K562 (cell line): Measurements from ENCODE around the gene ZBTB16. TPM values are rescaled to one million over a fixed set of nuclear protein-coding genes. Genes with fewer than 3 reads are reported as not detected.
A peak's percentile ranks its signal among the peaks of the same experiment; 100 is the strongest.

Experiments
- ATAC-seq: fragments of 200-7000 bp; cut with Tn5 transposase; 3 replicates; pipeline ENCODE4 v1.9.1; 2020; ENCODE audit warnings: moderate library complexity
- BruUV-seq: library from RNA; stranded (reverse); fragments of 400-500 nt; replicated peaks from 2 replicates; lab custom pipeline; 2021; lab: Mats Ljungman, UMichigan
- CTCF ChIA-PET: fragments of 300-600 bp; formaldehyde crosslinking; extraction: SDS; loops from one replicate; lab custom pipeline; 2021; ENCODE audit warnings: low intra/inter-chr PET ratio; lab: Yijun Ruan, JAX
- POLR2A ChIA-PET: fragments of 300-600, 350-650 bp; sonication (Branson Sonifier 250); formaldehyde crosslinking; extraction: SDS; loops from one replicate; lab custom pipeline; 2021; ENCODE audit warnings: antibody characterized with exemption, inconsistent platforms; lab: Yijun Ruan, JAX
- DNase-seq, 4 experiments: peaks; one replicate each; pipeline versions ENCODE4 v3.0.0 to v3.0.0-alpha.2; 2011 to 2018; ENCODE audit warnings: low spot score in 3 of 4, mixed read lengths in 3 of 4; ENCODE audit errors: extremely low read depth in 1 of 4
- FAIRE-seq: peaks from 2 replicates; lab custom pipeline; 2011; peaks lifted over from hg19 to GRCh38; lab: Jason Lieb, UNC
- H2AFZ ChIP-seq: 2 replicates; pipeline ENCODE4 v1.6.0; 2011; ENCODE audit warnings: low read depth, low read length, control low read depth, inconsistent platforms
- H3K27ac ChIP-seq: fragments of 200-600 bp; 3 replicates; pipeline ENCODE4 v1.8.0; 2011; ENCODE audit warnings: low read depth, mild to moderate bottlenecking, control low read depth, inconsistent platforms, low read length, moderate library complexity, mixed read lengths; ENCODE audit errors: extremely low read depth
- H3K27me3 ChIP-seq, 2 experiments: fragments of 300-600 bp in 1 of 2; 2 replicates in 1 of 2; 3 replicates in 1 of 2; pipeline versions ENCODE4 v1.6.0 to v1.8.0; 2011; ENCODE audit warnings: inconsistent platforms in 2 of 2, low read length in 2 of 2, mild to moderate bottlenecking in 1 of 2, mixed read lengths in 1 of 2, moderate library complexity in 1 of 2; ENCODE audit not compliant: control insufficient read depth in 2 of 2, insufficient read depth in 2 of 2
- H3K36me3 ChIP-seq: fragments of 300-600 bp; 3 replicates; pipeline ENCODE4 v1.8.0; 2011; ENCODE audit warnings: mild to moderate bottlenecking, low read length, inconsistent platforms; ENCODE audit not compliant: control insufficient read depth, insufficient read depth
- H3K4me1 ChIP-seq, 2 experiments: fragments of 200-600 bp in 1 of 2; replicated peaks in 1 of 2; 2 replicates in 1 of 2; 3 replicates in 1 of 2; pipeline versions ENCODE4 v1.5.1 to v1.8.0; 2011; ENCODE audit warnings: inconsistent platforms in 2 of 2, low read length in 2 of 2, mild to moderate bottlenecking in 1 of 2, mixed read lengths in 1 of 2, moderate library complexity in 1 of 2; ENCODE audit not compliant: control insufficient read depth in 2 of 2, insufficient read depth in 2 of 2
- H3K4me2 ChIP-seq: 2 replicates; pipeline ENCODE4 v1.6.1; 2011; ENCODE audit warnings: low read length, control low read depth, inconsistent platforms, mixed read lengths; ENCODE audit not compliant: insufficient read depth
- H3K4me3 ChIP-seq: fragments of 200-600 bp; sonication (generic), shearing (Covaris generic); 2 replicates; pipeline ENCODE4 v1.5.1; 2016; ENCODE audit warnings: control low read depth, inconsistent platforms
- H3K79me2 ChIP-seq: fragments of 200-600 bp; 3 replicates; pipeline ENCODE4 v1.8.0; 2011; ENCODE audit warnings: low read length, inconsistent platforms; ENCODE audit not compliant: control insufficient read depth, insufficient read depth
- H3K9ac ChIP-seq, 2 experiments: 2 replicates each; pipeline versions ENCODE4 v1.6.0 to v1.6.1; 2011; ENCODE audit warnings: low read depth in 2 of 2, low read length in 2 of 2, control low read depth in 1 of 2, inconsistent platforms in 1 of 2, mild to moderate bottlenecking in 1 of 2, mixed read lengths in 1 of 2; ENCODE audit not compliant: insufficient read depth in 1 of 2
- H3K9me1 ChIP-seq: one replicate; pipeline ENCODE4 v1.6.0; 2011; ENCODE audit warnings: inconsistent platforms, mild to moderate bottlenecking, low read length, moderate library complexity; ENCODE audit not compliant: control insufficient read depth, insufficient read depth
- H3K9me3 ChIP-seq: replicated peaks from 2 replicates; pipeline ENCODE4 v1.5.1; 2011; ENCODE audit warnings: low read depth, low read length, inconsistent platforms; ENCODE audit not compliant: control insufficient read depth, insufficient read depth
- H4K20me1 ChIP-seq: replicated peaks from 2 replicates; pipeline ENCODE4 v1.6.1; 2011; ENCODE audit warnings: low read length, inconsistent platforms, mixed read lengths; ENCODE audit not compliant: control insufficient read depth, insufficient read depth
- MCM2 ChIP-seq: fragments of 450-650 bp; IDR thresholded peaks from 2 replicates; pipeline ENCODE4 v1.6.1; 2017; ENCODE audit warnings: low read depth, mild to moderate bottlenecking
- RBBP5 ChIP-seq: fragments of 200-600 bp; sonication (generic); IDR thresholded peaks from 2 replicates; pipeline ENCODE4 v1.6.1; 2012; ENCODE audit warnings: borderline replicate concordance, mild to moderate bottlenecking, low read length, control low read depth, inconsistent platforms; ENCODE audit not compliant: insufficient read depth, poor library complexity, severe bottlenecking
- SP2 ChIP-seq: IDR thresholded peaks from 2 replicates; pipeline ENCODE4 v1.6.1; 2011; ENCODE audit warnings: mild to moderate bottlenecking, low read depth, low read length, moderate library complexity; ENCODE audit not compliant: poor library complexity, severe bottlenecking; ENCODE audit errors: extremely low read depth
- ZNF124 ChIP-seq: sonication (generic); formaldehyde crosslinking; IDR thresholded peaks from 2 replicates; pipeline ENCODE4 v1.8.1; 2022; ENCODE audit warnings: missing genetic modification reagents
- ZNF512 ChIP-seq: IDR thresholded peaks from 2 replicates; pipeline ENCODE4 v1.6.1; 2016; ENCODE audit warnings: missing genetic modification characterization, missing compliant biosample characterization
- WGBS: fragments of 100-300 bp; shearing (Covaris generic); methylation state at CpG from one replicate; pipeline ENCODE4 v1.1.6; 2016; ENCODE audit warnings: low coverage, mixed read lengths; ENCODE audit not compliant: insufficient coverage; ENCODE audit errors: missing lambda C conversion rate; 5-methylcytosine and 5-hydroxymethylcytosine counted together
- in situ Hi-C: fragments of 300-500 bp; cut with MboI; formaldehyde crosslinking; loops from 4 replicates; pipeline ENCODE4 v1.15.0; 2018; ENCODE audit warnings: inconsistent platforms, mixed read lengths
- intact Hi-C: fragments of 100-400 bp; cut with micrococcal nuclease; formaldehyde crosslinking; loops from 2 replicates; pipeline ENCODE4 v1.14.2; 2022
- polyA plus RNA-seq, 8 experiments: library from polyadenylated mRNA; depleted of rRNA in 4 of 8; stranded (reverse) in 5 of 8; unstranded in 3 of 8; fragments of >200 nt; fragmentation: Nextera tagmentation in 2 of 8; fragmentation: Illumina TruSeq in 1 of 8; extraction: Ambion mirVana in 2 of 8; extraction: Trizol in 1 of 8; gene quantifications; 2 replicates each; pipeline versions ENCODE4 v1.2.1 to v1.2.3, GENCODE V29; 2011 to 2014; ENCODE audit warnings: inconsistent platforms in 1 of 8, missing spikeins in 1 of 8
- total RNA-seq, 7 experiments: library from RNA; depleted of rRNA in 6 of 7; stranded (reverse); fragments of >200 nt in 6 of 7; fragmentation: Illumina TruSeq in 2 of 7; extraction: Trizol in 2 of 7; gene quantifications; 2 replicates each; pipeline versions ENCODE4 v1.2.1 to v1.2.3, GENCODE V29; 2011 to 2021; ENCODE audit warnings: low replicate concordance in 1 of 7
- TF ChIP-seq, protein P1 (sequence below): fragments of 200-600 bp; sonication (generic); IDR thresholded peaks from one replicate; pipeline ENCODE4 v1.6.1; 2012; ENCODE audit warnings: mild to moderate bottlenecking, low read depth, low read length, inconsistent platforms
- TF ChIP-seq, protein P2 (sequence below): sonication (generic); formaldehyde crosslinking; IDR thresholded peaks from 2 replicates; pipeline ENCODE4 v1.4.0; 2020; ENCODE audit warnings: mild to moderate bottlenecking, missing genetic modification reagents

ZBTB16 gene
- total and polyA plus RNA-seq, 9 of the 15 experiments (the other 6 are each of a cell fraction or from before 2014, with no cell fraction given): 0.06 to 0.40 (median 0.24) TPM; not detected in 4

DNA sequence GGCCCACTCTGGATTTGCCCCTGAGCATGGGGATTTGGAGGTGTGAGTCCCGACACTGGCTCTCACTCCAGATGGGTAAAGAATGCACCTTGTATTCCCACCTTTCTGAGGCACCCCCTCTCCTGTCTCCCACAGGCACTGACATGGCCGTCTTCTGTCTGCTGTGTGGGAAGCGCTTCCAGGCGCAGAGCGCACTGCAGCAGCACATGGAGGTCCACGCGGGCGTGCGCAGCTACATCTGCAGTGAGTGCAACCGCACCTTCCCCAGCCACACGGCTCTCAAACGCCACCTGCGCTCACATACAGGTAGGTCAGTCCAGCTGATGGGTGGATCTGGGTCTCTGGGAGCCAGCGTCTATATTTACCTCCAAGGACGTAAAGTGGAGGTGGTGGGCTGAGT, 182.5 kb downstream of the ZBTB16 start:
- H2AFZ ChIP-seq: no peak overlapping the region
- no peak overlapping the region; the same call in 1 of the 2 replicates for H3K4me2 ChIP-seq
- no peaks in the 10 kb centered on the region for H3K36me3 ChIP-seq
- ChIA-PET POLR2A (no interaction called here), CTCF (no interaction called here)
- H4K20me1 ChIP-seq: no peaks in the 10 kb centered on the region
- no peaks in the 10 kb centered on the region for H3K79me2 ChIP-seq
- no peak overlapping the region for H3K27ac ChIP-seq
- ATAC-seq (no peak), DNase-seq (no peak), FAIRE-seq (no peak)
- no peaks in the 10 kb centered on the region for H3K9me1 ChIP-seq
- 75% methylated on average over 6 of the region's 15 CpGs for WGBS
- peak overlapping the region in 1 of 2 experiments; percentile 39; a peak in 1 of 4 replicates for H3K9ac ChIP-seq
- in situ Hi-C loops (no loop called here), intact Hi-C loops (no loop called here)
- H3K27me3 ChIP-seq: no peaks in the 10 kb centered on the region
- no peaks in the 10 kb centered on the region for H3K9me3 ChIP-seq
- H3K4me3 ChIP-seq: no peak overlapping the region
- BruUV-seq: no TSS peak
- H3K4me1 ChIP-seq: peaks cover 31 to 39% of the 10 kb centered on the region in 2 experiments; a peak in 4 of 5 replicates
- no peak for TF ChIP-seq ZNF512 (tag)
- TF ChIP-seq, protein P1, sequence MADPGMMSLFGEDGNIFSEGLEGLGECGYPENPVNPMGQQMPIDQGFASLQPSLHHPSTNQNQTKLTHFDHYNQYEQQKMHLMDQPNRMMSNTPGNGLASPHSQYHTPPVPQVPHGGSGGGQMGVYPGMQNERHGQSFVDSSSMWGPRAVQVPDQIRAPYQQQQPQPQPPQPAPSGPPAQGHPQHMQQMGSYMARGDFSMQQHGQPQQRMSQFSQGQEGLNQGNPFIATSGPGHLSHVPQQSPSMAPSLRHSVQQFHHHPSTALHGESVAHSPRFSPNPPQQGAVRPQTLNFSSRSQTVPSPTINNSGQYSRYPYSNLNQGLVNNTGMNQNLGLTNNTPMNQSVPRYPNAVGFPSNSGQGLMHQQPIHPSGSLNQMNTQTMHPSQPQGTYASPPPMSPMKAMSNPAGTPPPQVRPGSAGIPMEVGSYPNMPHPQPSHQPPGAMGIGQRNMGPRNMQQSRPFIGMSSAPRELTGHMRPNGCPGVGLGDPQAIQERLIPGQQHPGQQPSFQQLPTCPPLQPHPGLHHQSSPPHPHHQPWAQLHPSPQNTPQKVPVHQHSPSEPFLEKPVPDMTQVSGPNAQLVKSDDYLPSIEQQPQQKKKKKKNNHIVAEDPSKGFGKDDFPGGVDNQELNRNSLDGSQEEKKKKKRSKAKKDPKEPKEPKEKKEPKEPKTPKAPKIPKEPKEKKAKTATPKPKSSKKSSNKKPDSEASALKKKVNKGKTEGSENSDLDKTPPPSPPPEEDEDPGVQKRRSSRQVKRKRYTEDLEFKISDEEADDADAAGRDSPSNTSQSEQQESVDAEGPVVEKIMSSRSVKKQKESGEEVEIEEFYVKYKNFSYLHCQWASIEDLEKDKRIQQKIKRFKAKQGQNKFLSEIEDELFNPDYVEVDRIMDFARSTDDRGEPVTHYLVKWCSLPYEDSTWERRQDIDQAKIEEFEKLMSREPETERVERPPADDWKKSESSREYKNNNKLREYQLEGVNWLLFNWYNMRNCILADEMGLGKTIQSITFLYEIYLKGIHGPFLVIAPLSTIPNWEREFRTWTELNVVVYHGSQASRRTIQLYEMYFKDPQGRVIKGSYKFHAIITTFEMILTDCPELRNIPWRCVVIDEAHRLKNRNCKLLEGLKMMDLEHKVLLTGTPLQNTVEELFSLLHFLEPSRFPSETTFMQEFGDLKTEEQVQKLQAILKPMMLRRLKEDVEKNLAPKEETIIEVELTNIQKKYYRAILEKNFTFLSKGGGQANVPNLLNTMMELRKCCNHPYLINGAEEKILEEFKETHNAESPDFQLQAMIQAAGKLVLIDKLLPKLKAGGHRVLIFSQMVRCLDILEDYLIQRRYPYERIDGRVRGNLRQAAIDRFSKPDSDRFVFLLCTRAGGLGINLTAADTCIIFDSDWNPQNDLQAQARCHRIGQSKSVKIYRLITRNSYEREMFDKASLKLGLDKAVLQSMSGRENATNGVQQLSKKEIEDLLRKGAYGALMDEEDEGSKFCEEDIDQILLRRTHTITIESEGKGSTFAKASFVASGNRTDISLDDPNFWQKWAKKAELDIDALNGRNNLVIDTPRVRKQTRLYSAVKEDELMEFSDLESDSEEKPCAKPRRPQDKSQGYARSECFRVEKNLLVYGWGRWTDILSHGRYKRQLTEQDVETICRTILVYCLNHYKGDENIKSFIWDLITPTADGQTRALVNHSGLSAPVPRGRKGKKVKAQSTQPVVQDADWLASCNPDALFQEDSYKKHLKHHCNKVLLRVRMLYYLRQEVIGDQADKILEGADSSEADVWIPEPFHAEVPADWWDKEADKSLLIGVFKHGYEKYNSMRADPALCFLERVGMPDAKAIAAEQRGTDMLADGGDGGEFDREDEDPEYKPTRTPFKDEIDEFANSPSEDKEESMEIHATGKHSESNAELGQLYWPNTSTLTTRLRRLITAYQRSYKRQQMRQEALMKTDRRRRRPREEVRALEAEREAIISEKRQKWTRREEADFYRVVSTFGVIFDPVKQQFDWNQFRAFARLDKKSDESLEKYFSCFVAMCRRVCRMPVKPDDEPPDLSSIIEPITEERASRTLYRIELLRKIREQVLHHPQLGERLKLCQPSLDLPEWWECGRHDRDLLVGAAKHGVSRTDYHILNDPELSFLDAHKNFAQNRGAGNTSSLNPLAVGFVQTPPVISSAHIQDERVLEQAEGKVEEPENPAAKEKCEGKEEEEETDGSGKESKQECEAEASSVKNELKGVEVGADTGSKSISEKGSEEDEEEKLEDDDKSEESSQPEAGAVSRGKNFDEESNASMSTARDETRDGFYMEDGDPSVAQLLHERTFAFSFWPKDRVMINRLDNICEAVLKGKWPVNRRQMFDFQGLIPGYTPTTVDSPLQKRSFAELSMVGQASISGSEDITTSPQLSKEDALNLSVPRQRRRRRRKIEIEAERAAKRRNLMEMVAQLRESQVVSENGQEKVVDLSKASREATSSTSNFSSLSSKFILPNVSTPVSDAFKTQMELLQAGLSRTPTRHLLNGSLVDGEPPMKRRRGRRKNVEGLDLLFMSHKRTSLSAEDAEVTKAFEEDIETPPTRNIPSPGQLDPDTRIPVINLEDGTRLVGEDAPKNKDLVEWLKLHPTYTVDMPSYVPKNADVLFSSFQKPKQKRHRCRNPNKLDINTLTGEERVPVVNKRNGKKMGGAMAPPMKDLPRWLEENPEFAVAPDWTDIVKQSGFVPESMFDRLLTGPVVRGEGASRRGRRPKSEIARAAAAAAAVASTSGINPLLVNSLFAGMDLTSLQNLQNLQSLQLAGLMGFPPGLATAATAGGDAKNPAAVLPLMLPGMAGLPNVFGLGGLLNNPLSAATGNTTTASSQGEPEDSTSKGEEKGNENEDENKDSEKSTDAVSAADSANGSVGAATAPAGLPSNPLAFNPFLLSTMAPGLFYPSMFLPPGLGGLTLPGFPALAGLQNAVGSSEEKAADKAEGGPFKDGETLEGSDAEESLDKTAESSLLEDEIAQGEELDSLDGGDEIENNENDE: no peak
- no peak for TF ChIP-seq RBBP5
- no peak for TF ChIP-seq ZNF124 (CRISPR knock-in tag)
- TF ChIP-seq MCM2: no peak
- TF ChIP-seq, protein P2, sequence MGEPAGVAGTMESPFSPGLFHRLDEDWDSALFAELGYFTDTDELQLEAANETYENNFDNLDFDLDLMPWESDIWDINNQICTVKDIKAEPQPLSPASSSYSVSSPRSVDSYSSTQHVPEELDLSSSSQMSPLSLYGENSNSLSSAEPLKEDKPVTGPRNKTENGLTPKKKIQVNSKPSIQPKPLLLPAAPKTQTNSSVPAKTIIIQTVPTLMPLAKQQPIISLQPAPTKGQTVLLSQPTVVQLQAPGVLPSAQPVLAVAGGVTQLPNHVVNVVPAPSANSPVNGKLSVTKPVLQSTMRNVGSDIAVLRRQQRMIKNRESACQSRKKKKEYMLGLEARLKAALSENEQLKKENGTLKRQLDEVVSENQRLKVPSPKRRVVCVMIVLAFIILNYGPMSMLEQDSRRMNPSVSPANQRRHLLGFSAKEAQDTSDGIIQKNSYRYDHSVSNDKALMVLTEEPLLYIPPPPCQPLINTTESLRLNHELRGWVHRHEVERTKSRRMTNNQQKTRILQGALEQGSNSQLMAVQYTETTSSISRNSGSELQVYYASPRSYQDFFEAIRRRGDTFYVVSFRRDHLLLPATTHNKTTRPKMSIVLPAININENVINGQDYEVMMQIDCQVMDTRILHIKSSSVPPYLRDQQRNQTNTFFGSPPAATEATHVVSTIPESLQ (CRISPR knock-in tag): no peak
- TF ChIP-seq SP2: no peak
